Sigmoid colon (tissue), 7 donors: ENCODE data around the gene CPXM1. TPM values are rescaled to one million over a fixed set of nuclear protein-coding genes. Genes with fewer than 3 reads are reported as not detected.

Experiments used
- DNase-seq: peaks from one replicate; pipeline ENCODE4 v3.0.0-alpha.2; 2019
- H3K27ac ChIP-seq, 4 donors: fragments of 200-600 bp; sonication (generic); one replicate each; pipeline ENCODE4 v1.5.1; 2016 to 2019; ENCODE audit warnings: mild to moderate bottlenecking in 1 of 4
- H3K27me3 ChIP-seq, 3 donors: fragments of 200-600 bp; sonication (generic); one replicate each; pipeline ENCODE4 v1.5.1; 2019; ENCODE audit warnings: mild to moderate bottlenecking in 1 of 3
- H3K36me3 ChIP-seq, 4 donors: fragments of 200-600 bp; sonication (generic); one replicate each; pipeline ENCODE4 v1.5.1; 2016 to 2019
- H3K4me1 ChIP-seq, 4 donors: fragments of 200-600 bp; sonication (generic); one replicate each; pipeline ENCODE4 v1.5.1; 2017 to 2019
- H3K4me3 ChIP-seq, 4 donors: fragments of 200-600 bp; sonication (generic); one replicate each; pipeline ENCODE4 v1.5.1; 2017 to 2019; ENCODE audit warnings: mild to moderate bottlenecking in 2 of 4, moderate library complexity in 1 of 4
- H3K9me3 ChIP-seq, 4 donors: fragments of 200-600 bp in 3 of 4; sonication (generic) in 3 of 4; one replicate each; pipeline versions ENCODE4 v1.5.1 to v1.6.1; 2013 to 2019
- CTCF ChIP-seq, 4 experiments: fragments of 450-650 bp in 3 of 4; fragments of 200-600 bp in 1 of 4; IDR thresholded peaks; one replicate each; pipeline ENCODE4 v1.5.1; 2016 to 2019; ENCODE audit warnings: antibody characterized with exemption in 4 of 4, mild to moderate bottlenecking in 3 of 4, moderate library complexity in 2 of 4
- EP300 ChIP-seq, 4 donors: sonication (generic); formaldehyde crosslinking; IDR thresholded peaks; one replicate each; pipeline ENCODE4 v1.6.1; 2017; ENCODE audit warnings: antibody characterized with exemption in 4 of 4
- POLR2A ChIP-seq, 2 donors: fragments of 450-650 bp; IDR thresholded peaks; one replicate each; pipeline ENCODE4 v1.6.1; 2016; ENCODE audit warnings: antibody characterized with exemption in 2 of 2, mild to moderate bottlenecking in 2 of 2, moderate library complexity in 2 of 2
- POLR2AphosphoS5 ChIP-seq, 4 donors: sonication (generic); formaldehyde crosslinking; IDR thresholded peaks; one replicate each; pipeline ENCODE4 v1.6.1; 2017; ENCODE audit warnings: antibody characterized with exemption in 4 of 4
- WGBS, 2 donors: extraction: QIAGEN DNeasy Blood & Tissue Kit; methylation state at CpG; one replicate each; pipeline ENCODE4 v1.1.7; 2013; 5-methylcytosine and 5-hydroxymethylcytosine counted together
- intact Hi-C: fragments of 100-400 bp; cut with DNase I; formaldehyde crosslinking; loops from one replicate; pipeline ENCODE4 v1.15.1; 2023
- polyA plus RNA-seq, 3 donors: library from polyadenylated mRNA; stranded (reverse); fragments of 200-250 nt; gene quantifications; one replicate each; pipeline ENCODE4 v1.2.3, GENCODE V29; 2013
- total RNA-seq, 4 donors: library from RNA; depleted of rRNA; stranded (reverse); fragments of >200 nt; gene quantifications; one replicate each; pipeline ENCODE4 v1.1.0, GENCODE V29; 2016
- donor health status: healthy with polysubstance abuse.
- donor health status: Bipolar disorder and iron deficiency.
- donor health status: healthy.

CPXM1 gene
- total and polyA plus RNA-seq, 7 donors: 0.54 to 10.0 (median 1.2) TPM

GRCh38 chr20:2755451-2756055 lies 44.9 kb downstream of the CPXM1 start:
- WGBS, 2 donors: 70 to 71% methylated on average over 18 of the region's 18 CpGs
- Histone ChIP-seq H3K4me1 (peaks cover 0 to 31% (median 27%) of the 10 kb centered on the region in 4 donors), H3K9me3 (no peaks in the 10 kb centered on the region), H3K36me3 (peaks cover 0 to 4% (median 0%) of the 10 kb centered on the region in 4 donors), H3K4me3 (no peak overlapping the region), H3K27me3 (peaks cover 3 to 55% (median 40%) of the 10 kb centered on the region in 3 donors), H3K27ac (no peak overlapping the region)
- peak; percentile 44 for DNase-seq
- intact Hi-C loops: no loop called here
- TF ChIP-seq POLR2AphosphoS5 (IDR thresholded peaks at IDR 0.05): no peak
- TF ChIP-seq EP300 (IDR thresholded peaks at IDR 0.05): no peak
- no peak for TF ChIP-seq POLR2A (IDR thresholded peaks at IDR 0.05)

- Histone ChIP-seq H3K4me3 (no peak overlapping the region), H3K27me3 (peaks cover 3 to 57% (median 40%) of the 10 kb centered on the region in 3 donors), H3K27ac (no peak overlapping the region), H3K36me3 (peaks cover 0 to 4% (median 0%) of the 10 kb centered on the region in 4 donors), H3K4me1 (peaks cover 0 to 37% (median 31%) of the 10 kb centered on the region in 4 donors), H3K9me3 (no peaks in the 10 kb centered on the region)
- intact Hi-C loops: loop anchor here (5.0 kb wide), 3 partner anchors 62 to 248 kb away; partner anchors contain the start of gene EBF4
- no peak for TF ChIP-seq POLR2A (IDR thresholded peaks at IDR 0.05)
- TF ChIP-seq POLR2AphosphoS5 (IDR thresholded peaks at IDR 0.05): no peak
- TF ChIP-seq EP300 (IDR thresholded peaks at IDR 0.05): no peak
- no peak for TF ChIP-seq CTCF (IDR thresholded peaks at IDR 0.05)
- peak; percentile 35 for DNase-seq
- 80 to 82% methylated on average over 2 of the region's 2 CpGs for WGBS, 2 donors
Observed at GRCh38 chr20:2754424-2754823, 46.0 kb downstream of the CPXM1 start.

- Histone ChIP-seq H3K27me3 (peaks cover 3 to 57% (median 40%) of the 10 kb centered on the region in 3 donors), H3K27ac (no peak overlapping the region), H3K9me3 (no peaks in the 10 kb centered on the region), H3K4me1 (peaks cover 0 to 37% (median 31%) of the 10 kb centered on the region in 4 donors), H3K36me3 (peaks cover 0 to 4% (median 0%) of the 10 kb centered on the region in 4 donors), H3K4me3 (no peak overlapping the region)
- intact Hi-C loops: loop anchor here (5.0 kb wide), 3 partner anchors 61 to 249 kb away; partner anchors contain the start of gene EBF4
- TF ChIP-seq EP300 (IDR thresholded peaks at IDR 0.05) (no peak), CTCF (IDR thresholded peaks at IDR 0.05) (no peak), POLR2A (IDR thresholded peaks at IDR 0.05) (no peak)
- WGBS, 2 donors: 70 to 85% methylated on average over 6 of the region's 6 CpGs
- peak; percentile 56 for DNase-seq
Observed at GRCh38 chr20:2753461-2754040, 46.9 kb downstream of the CPXM1 start.

GRCh38 chr20:2752567-2753460 lies 47.6 kb downstream of the CPXM1 start:
- TF ChIP-seq CTCF (IDR thresholded peaks at IDR 0.05): peak in 3 of 4 experiments; percentile 30 to 46 (median 38)
- TF ChIP-seq POLR2AphosphoS5 (IDR thresholded peaks at IDR 0.05): no peak
- no peak for TF ChIP-seq EP300 (IDR thresholded peaks at IDR 0.05)
- Histone ChIP-seq H3K36me3 (peaks cover 0 to 4% (median 0%) of the 10 kb centered on the region in 4 donors), H3K4me3 (peak overlapping the region; percentile 23 to 47 (median 42)), H3K4me1 (peaks cover 0 to 37% (median 31%) of the 10 kb centered on the region in 4 donors), H3K27ac (no peak overlapping the region), H3K9me3 (no peaks in the 10 kb centered on the region), H3K27me3 (peaks cover 3 to 57% (median 40%) of the 10 kb centered on the region in 3 donors)
- WGBS, 2 donors: 8% methylated on average over 47 of the region's 47 CpGs
- DNase-seq: peak; percentile 68
- intact Hi-C loops: loop anchor here (5.0 kb wide), 3 partner anchors 61 to 249 kb away; partner anchors contain the start of gene EBF4
